ENCODE measurements around the gene MTMR1.

Gene MTMR1

DNA sequence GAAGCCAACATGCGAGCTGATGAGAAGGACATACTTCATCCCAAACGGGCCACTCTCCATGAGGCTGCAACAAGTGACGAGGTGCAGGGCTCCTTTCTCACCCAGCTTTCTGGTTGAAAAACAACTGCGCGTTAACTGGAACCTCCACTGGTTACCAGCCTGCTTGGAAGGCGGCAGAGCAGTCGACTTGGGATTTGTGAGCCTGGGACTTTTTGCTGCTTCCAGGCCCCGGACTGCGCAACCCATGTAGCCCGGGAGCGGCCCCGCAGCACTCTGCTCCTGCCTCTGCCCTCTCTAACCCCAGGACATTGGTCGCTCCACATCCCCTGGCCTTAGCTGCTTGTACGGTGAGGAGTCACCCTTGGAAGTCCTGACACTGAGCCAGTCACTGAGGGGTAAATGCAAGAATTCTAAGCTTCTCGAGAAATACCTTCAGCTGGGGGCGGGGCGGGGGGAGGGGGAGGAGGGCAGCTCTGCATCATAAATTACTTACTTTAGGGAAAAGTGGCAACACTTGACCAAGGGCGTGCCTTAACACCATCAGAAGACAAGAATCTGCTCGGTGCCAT lies 72.7 kb downstream of the MTMR1 start:
- Histone ChIP-seq H3K9me3 (ENCODE audit: severe bottlenecking) (no peaks in the 10 kb centered on the region), H3K27me3 (ENCODE audit: insufficient read depth, poor library complexity, severe bottlenecking) (no peaks in the 10 kb centered on the region), H3K4me1 (ENCODE audit: insufficient read depth, poor library complexity, severe bottlenecking) (no peaks in the 10 kb centered on the region), H3K27ac (ENCODE audit: poor library complexity, severe bottlenecking) (no peak overlapping the region), H3K36me3 (ENCODE audit: low read depth) (no peaks in the 10 kb centered on the region), H3K4me3 (ENCODE audit: severe bottlenecking) (no peak overlapping the region)
- TF ChIP-seq, protein P1, sequence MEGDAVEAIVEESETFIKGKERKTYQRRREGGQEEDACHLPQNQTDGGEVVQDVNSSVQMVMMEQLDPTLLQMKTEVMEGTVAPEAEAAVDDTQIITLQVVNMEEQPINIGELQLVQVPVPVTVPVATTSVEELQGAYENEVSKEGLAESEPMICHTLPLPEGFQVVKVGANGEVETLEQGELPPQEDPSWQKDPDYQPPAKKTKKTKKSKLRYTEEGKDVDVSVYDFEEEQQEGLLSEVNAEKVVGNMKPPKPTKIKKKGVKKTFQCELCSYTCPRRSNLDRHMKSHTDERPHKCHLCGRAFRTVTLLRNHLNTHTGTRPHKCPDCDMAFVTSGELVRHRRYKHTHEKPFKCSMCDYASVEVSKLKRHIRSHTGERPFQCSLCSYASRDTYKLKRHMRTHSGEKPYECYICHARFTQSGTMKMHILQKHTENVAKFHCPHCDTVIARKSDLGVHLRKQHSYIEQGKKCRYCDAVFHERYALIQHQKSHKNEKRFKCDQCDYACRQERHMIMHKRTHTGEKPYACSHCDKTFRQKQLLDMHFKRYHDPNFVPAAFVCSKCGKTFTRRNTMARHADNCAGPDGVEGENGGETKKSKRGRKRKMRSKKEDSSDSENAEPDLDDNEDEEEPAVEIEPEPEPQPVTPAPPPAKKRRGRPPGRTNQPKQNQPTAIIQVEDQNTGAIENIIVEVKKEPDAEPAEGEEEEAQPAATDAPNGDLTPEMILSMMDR (IDR thresholded peaks at IDR 0.05; ENCODE audit: poor library complexity, severe bottlenecking): no peak
- no peak for DNase-seq (ENCODE audit: low spot score)
- ATAC-seq (ENCODE audit: low read depth): no peak

DNA sequence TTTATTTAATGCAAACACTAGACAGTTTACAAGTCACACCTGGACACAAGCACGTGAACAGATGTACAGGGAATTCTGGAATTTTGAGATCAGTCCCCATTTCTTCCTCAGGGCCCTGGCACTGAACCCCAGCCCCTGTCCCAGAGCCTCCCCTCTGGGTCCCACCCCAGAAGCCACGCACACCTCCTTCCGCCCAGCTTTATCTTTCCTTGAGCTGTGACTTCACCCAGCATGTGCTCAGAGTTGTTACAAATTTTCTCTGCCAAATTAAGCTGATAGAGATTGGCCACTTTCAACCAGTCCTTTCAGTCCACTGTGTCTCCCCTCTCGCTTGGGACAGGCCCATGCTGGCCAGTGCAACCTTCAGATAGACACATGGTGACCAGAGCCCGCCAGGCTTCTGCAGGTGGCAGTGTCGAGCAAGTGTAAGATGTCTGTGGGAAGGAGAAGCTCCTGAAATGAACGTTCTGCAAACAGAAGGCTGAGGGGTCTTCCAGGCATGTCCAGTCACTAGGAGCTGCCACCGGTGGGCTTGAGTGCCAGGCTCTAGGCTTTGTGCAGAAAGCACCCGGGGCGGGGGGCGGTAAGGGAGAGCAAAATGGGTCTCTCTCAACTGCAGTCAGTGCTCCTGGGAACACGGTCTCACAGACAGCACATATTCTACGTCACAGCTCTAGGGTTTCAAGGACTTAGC lies 73.3 kb downstream of the MTMR1 start:
- DNase-seq (ENCODE audit: low spot score) (no peak), ATAC-seq (ENCODE audit: low read depth) (no peak)
- TF ChIP-seq, protein P1 (IDR thresholded peaks at IDR 0.05; ENCODE audit: poor library complexity, severe bottlenecking): peak; percentile 22
- no peak overlapping the region for H3K4me3 ChIP-seq (ENCODE audit: severe bottlenecking)
- H3K4me1 ChIP-seq (ENCODE audit: insufficient read depth, poor library complexity, severe bottlenecking): no peaks in the 10 kb centered on the region
- no peak overlapping the region for H3K27ac ChIP-seq (ENCODE audit: poor library complexity, severe bottlenecking)
- H3K36me3 ChIP-seq (ENCODE audit: low read depth): no peaks in the 10 kb centered on the region
- no peaks in the 10 kb centered on the region for H3K27me3 ChIP-seq (ENCODE audit: insufficient read depth, poor library complexity, severe bottlenecking)
- no peaks in the 10 kb centered on the region for H3K9me3 ChIP-seq (ENCODE audit: severe bottlenecking)

DNA sequence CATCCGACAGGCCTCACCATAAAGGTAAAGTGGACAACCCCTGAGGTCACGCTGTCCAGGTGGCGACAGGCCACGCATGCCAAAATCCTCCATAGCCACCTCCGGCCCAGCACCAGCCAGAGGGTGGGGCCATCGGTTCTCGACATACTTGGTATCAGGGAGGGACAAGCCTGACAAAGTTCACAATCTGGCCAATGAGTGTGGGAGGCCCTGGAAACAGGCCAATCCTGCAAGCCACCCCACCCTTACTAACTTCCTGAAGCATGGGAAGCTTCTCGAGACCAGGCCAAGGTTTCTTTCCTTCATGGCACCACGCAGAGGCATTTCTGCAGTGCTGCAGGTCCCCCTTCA lies 73.8 kb downstream of the MTMR1 start:
- TF ChIP-seq, protein P1 (IDR thresholded peaks at IDR 0.05; ENCODE audit: poor library complexity, severe bottlenecking): no peak
- no peaks in the 10 kb centered on the region for H3K27me3 ChIP-seq (ENCODE audit: insufficient read depth, poor library complexity, severe bottlenecking)
- no peak for DNase-seq (ENCODE audit: low spot score)
- H3K4me3 ChIP-seq (ENCODE audit: severe bottlenecking): no peak overlapping the region
- ATAC-seq (ENCODE audit: low read depth): no peak
- no peaks in the 10 kb centered on the region for H3K9me3 ChIP-seq (ENCODE audit: severe bottlenecking)
- no peaks in the 10 kb centered on the region for H3K36me3 ChIP-seq (ENCODE audit: low read depth)
- H3K27ac ChIP-seq (ENCODE audit: poor library complexity, severe bottlenecking): no peak overlapping the region
- no peaks in the 10 kb centered on the region for H3K4me1 ChIP-seq (ENCODE audit: insufficient read depth, poor library complexity, severe bottlenecking)

DNA sequence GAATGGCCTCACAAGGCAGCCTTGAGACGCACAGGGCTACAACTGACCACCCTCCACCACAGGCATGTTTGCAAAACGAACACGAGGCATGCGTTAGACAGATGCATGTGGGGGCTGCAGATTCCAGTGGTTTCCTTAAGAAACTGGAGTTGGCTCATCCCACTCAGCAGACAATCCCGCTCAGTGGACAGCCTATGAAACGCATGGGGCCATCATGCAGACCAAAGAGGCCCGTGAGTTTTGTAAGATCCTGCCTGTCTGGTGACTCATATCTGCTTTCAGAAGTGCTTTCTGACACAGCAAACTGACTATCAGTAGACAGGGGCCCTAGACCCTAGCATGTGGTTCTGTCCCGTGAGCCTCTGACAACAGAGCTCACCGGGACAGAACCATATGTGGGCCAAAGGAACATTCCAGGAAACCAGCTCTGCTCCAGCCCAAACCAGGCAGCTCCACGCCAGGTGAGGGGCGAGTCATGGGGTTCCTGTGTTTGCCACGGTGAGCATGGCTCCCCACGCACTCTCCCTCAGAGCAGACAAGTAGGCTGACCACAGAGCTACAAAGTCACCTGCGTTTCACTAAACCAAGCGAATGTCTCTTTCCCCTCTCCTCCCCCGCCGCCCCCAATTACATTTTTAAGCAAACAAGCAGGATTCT lies 74.4 kb downstream of the MTMR1 start:
- TF ChIP-seq, protein P1 (IDR thresholded peaks at IDR 0.05; ENCODE audit: poor library complexity, severe bottlenecking): no peak
- Histone ChIP-seq H3K4me1 (ENCODE audit: insufficient read depth, poor library complexity, severe bottlenecking) (no peaks in the 10 kb centered on the region), H3K36me3 (ENCODE audit: low read depth) (no peaks in the 10 kb centered on the region), H3K27ac (ENCODE audit: poor library complexity, severe bottlenecking) (no peak overlapping the region), H3K4me3 (ENCODE audit: severe bottlenecking) (no peak overlapping the region), H3K27me3 (ENCODE audit: insufficient read depth, poor library complexity, severe bottlenecking) (no peaks in the 10 kb centered on the region), H3K9me3 (ENCODE audit: severe bottlenecking) (no peaks in the 10 kb centered on the region)
- DNase-seq (ENCODE audit: low spot score) (no peak), ATAC-seq (ENCODE audit: low read depth) (peak; percentile 64)

DNA sequence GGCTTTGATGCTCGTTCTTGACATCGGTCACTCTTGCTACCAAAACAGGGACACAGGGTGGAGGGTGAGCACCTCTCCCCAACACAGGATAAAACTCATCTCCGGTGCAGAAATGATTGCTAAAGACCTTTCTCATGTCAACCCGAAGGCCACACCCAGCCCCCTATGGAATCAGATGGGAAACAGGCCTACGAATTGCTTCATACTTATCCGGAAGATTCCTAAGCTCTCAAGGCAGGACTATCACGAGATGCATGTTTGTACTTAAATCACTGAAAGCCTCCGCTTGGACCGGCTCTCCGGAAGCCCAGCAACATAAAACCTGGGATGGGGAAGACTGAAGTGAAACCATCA lies 74.9 kb downstream of the MTMR1 start:
- TF ChIP-seq, protein P1 (IDR thresholded peaks at IDR 0.05; ENCODE audit: poor library complexity, severe bottlenecking): no peak
- DNase-seq (ENCODE audit: low spot score) (no peak), ATAC-seq (ENCODE audit: low read depth) (no peak)
- Histone ChIP-seq H3K27ac (ENCODE audit: poor library complexity, severe bottlenecking) (no peak overlapping the region), H3K27me3 (ENCODE audit: insufficient read depth, poor library complexity, severe bottlenecking) (no peaks in the 10 kb centered on the region), H3K36me3 (ENCODE audit: low read depth) (no peaks in the 10 kb centered on the region), H3K4me3 (ENCODE audit: severe bottlenecking) (no peak overlapping the region), H3K9me3 (ENCODE audit: severe bottlenecking) (no peaks in the 10 kb centered on the region), H3K4me1 (ENCODE audit: insufficient read depth, poor library complexity, severe bottlenecking) (no peaks in the 10 kb centered on the region)

Data from RWPE2 (cell line).